BLaER1 treated with 17β-estradiol and CSF1 and Interleukin-3, amounts not matched to agents 10 nM and 100 nM (cell line): ENCODE measurements around the gene CHAC2.
"Not testable (repeated sequence)": the region's sequence is repeated elsewhere in the genome, so short reads cannot be mapped to it uniquely, and the experiment has no call there.

ENCODE experiments used
- H3K27ac ChIP-seq, 11 experiments: shearing (Covaris generic); formaldehyde crosslinking; 2 replicates each; pipeline ENCODE4 v1.8.1; 2022
- H3K27me3 ChIP-seq, 11 experiments: shearing (Covaris generic); formaldehyde crosslinking; 2 replicates each; pipeline ENCODE4 v1.8.1; 2022
- H3K36me3 ChIP-seq, 11 experiments: shearing (Covaris generic); formaldehyde crosslinking; 2 replicates each; pipeline ENCODE4 v1.8.1; 2022
- H3K4me1 ChIP-seq, 10 experiments: shearing (Covaris generic); formaldehyde crosslinking; 2 replicates each; pipeline ENCODE4 v1.8.1; 2022
- H3K4me2 ChIP-seq, 11 experiments: shearing (Covaris generic); formaldehyde crosslinking; 2 replicates each; pipeline ENCODE4 v1.8.1; 2022
- H3K4me3 ChIP-seq, 10 experiments: shearing (Covaris generic); formaldehyde crosslinking; 2 replicates each; pipeline ENCODE4 v1.8.1; 2022
- H3K9ac ChIP-seq, 11 experiments: shearing (Covaris generic); formaldehyde crosslinking; 2 replicates each; pipeline ENCODE4 v1.8.1; 2022
- H3K9me3 ChIP-seq, 11 experiments: shearing (Covaris generic); formaldehyde crosslinking; replicated peaks in 1 of 11; 2 replicates each; pipeline ENCODE4 v1.8.1; 2022
- H4K20me1 ChIP-seq, 11 experiments: shearing (Covaris generic); formaldehyde crosslinking; 2 replicates each; pipeline ENCODE4 v1.8.1; 2022
- Cebpa-rat ChIP-seq, 11 experiments: shearing (Covaris generic); IDR thresholded peaks; 2 replicates each; pipeline ENCODE4 v1.8.1; 2022

The CHAC2 gene

DNA sequence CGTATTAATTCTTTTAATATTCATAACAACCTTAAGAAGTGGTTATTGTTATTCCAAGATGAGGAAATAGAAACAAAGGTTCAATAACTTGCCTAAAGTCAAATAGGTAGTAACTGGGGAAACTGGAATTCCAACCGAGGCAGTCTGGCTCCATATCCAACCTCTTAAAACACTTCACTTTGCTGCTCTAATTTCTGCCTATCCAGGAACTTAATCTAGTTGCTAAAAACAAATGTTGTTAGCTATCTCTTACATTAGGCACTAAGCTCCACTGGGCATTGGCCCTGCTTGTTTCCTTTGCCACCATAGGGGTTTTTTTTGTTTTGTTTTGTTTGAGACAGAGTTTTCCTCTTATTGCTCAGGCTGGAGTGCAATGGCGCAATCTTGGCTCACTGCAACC, 44.0 kb downstream of the CHAC2 start:
- no peak overlapping the region for H3K27ac ChIP-seq
- no peak for TF ChIP-seq Cebpa-rat (IDR thresholded peaks at IDR 0.05)
- H3K4me3 ChIP-seq: no peak overlapping the region
- peaks cover 93 to 100% (median 97%) of the 10 kb centered on the region in 11 experiments for H3K36me3 ChIP-seq
- H3K9ac ChIP-seq: no peak overlapping the region
- no peaks in the 10 kb centered on the region for H3K4me1 ChIP-seq
- H4K20me1 ChIP-seq: no peaks in the 10 kb centered on the region
- H3K4me2 ChIP-seq: no peak overlapping the region
- H3K9me3 ChIP-seq: no peaks in the 10 kb centered on the region
- no peaks in the 10 kb centered on the region for H3K27me3 ChIP-seq

DNA sequence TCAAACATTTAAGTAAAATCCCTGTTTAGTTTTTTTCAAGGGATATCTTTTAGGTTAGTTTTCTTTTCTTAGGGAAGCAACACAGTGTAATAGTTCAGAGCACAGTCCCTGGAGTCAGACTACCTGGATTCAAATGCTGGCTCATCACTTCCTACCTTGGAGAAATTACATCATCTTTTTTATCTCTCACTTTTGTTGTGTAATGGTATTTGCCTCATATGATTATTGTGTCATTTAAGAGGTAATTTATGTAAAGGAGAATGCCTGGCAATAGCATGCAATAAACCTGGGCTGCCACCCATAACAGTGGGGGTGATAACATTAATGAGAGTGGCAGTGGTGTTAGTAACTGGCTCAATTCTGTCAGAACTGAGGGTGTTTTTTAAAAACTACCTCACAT, 45.5 kb downstream of the CHAC2 start:
- Histone ChIP-seq H4K20me1 (no peaks in the 10 kb centered on the region), H3K27ac (no peak overlapping the region), H3K9ac (no peak overlapping the region), H3K4me1 (no peaks in the 10 kb centered on the region), H3K27me3 (no peaks in the 10 kb centered on the region), H3K4me2 (no peak overlapping the region), H3K36me3 (peaks cover 85 to 100% (median 97%) of the 10 kb centered on the region in 11 experiments), H3K4me3 (no peak overlapping the region), H3K9me3 (no peaks in the 10 kb centered on the region)
- TF ChIP-seq Cebpa-rat (IDR thresholded peaks at IDR 0.05): no peak

DNA sequence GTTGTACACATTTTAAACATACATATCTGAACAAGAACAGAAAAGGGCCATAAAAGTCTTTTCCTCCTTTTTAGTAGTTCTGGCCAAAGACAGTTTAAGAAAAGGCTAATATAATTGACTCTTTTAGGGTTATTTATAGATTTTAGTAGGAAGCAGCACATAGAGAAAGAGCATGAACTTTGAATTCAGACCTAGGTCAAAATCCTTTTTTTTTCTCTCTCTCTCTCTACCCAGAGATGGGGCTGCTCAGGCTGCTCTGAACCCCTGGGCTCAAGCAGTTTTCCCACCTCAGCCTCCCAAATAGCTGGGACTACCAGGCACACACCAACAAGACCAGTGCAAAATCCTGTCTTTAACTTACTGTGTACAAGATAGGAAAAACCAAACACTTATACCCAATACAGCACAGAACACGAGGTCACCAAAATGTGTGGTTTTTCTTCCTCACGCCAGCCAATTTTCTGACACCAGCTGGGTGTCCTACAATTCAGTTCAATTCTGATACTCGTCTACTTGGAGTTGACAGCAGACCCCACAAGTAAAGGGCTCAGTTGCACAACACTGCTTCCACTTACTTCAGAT, 51.3 kb downstream of the CHAC2 start:
- no peak for TF ChIP-seq Cebpa-rat (IDR thresholded peaks at IDR 0.05)

DNA sequence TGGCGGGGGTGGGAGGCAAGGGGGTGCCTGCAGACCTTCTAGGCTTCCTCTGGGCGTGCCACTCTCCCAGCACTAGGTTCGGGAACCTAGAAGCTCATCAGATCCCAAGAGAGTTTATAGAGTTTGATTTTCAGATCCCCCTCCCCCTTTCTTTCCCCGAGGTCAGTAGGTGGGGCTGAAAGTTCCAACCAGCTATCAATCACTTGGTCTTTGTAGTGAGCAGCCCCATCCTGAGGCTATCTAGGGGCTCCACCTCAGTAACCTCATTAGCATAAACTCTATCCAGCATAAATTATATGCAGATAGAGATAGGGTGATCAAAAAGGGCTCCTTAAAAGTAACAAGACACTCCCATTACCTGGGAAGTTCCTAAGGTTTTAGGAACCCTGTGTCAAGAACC, 52.0 kb downstream of the CHAC2 start:
- TF ChIP-seq Cebpa-rat (IDR thresholded peaks at IDR 0.05): no peak
- Histone ChIP-seq H3K4me3 (no peak overlapping the region), H3K9me3 (no peaks in the 10 kb centered on the region), H3K4me2 (no peak overlapping the region), H3K27me3 (no peaks in the 10 kb centered on the region), H4K20me1 (no peaks in the 10 kb centered on the region), H3K36me3 (peaks cover 44 to 72% (median 54%) of the 10 kb centered on the region in 11 experiments), H3K27ac (no peak overlapping the region), H3K4me1 (peaks cover 0 to 6% (median 0%) of the 10 kb centered on the region in 10 experiments; a peak in 3 of 20 replicates), H3K9ac (no peak overlapping the region)

More for the DNA sequence above, 51.3 kb downstream of the CHAC2 start:
- Histone ChIP-seq H3K27me3 (no peaks in the 10 kb centered on the region), H3K36me3 (peaks cover 48 to 75% (median 61%) of the 10 kb centered on the region in 11 experiments), H3K4me2 (no peak overlapping the region), H3K9me3 (no peaks in the 10 kb centered on the region), H3K9ac (no peak overlapping the region), H3K4me3 (no peak overlapping the region), H3K4me1 (peaks cover 0 to 6% (median 0%) of the 10 kb centered on the region in 10 experiments; a peak in 3 of 20 replicates), H3K27ac (no peak overlapping the region), H4K20me1 (no peaks in the 10 kb centered on the region)

DNA sequence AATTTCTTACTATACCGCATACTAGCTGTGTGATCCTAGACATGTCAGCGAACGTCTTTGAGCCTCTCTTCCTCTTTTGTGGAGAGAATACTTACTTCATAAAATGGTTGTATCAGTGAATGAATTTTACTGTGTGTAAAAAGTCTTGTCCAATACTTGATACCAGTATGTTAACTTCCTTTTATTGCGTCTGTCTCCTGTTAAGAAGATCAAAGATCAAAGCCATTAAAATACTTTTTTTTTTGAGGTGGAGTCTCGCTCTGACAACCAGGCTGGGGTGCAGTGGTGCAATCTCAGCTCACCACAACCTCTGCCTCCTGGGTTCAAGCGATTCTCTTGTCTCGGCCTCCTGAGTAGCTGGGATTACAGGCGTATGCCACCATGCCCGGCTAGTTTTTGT, 52.4 kb downstream of the CHAC2 start:
- no peak overlapping the region for H3K4me3 ChIP-seq
- H3K27ac ChIP-seq: no peak overlapping the region
- H3K36me3 ChIP-seq: peaks cover 40 to 68% (median 50%) of the 10 kb centered on the region in 11 experiments
- H3K9ac ChIP-seq: no peak overlapping the region
- H3K4me1 ChIP-seq: peaks cover 0 to 6% (median 0%) of the 10 kb centered on the region in 10 experiments; a peak in 3 of 20 replicates
- H4K20me1 ChIP-seq: no peaks in the 10 kb centered on the region
- H3K27me3 ChIP-seq: no peaks in the 10 kb centered on the region
- no peak overlapping the region for H3K4me2 ChIP-seq
- H3K9me3 ChIP-seq: no peaks in the 10 kb centered on the region
- TF ChIP-seq Cebpa-rat (IDR thresholded peaks at IDR 0.05): no peak

DNA sequence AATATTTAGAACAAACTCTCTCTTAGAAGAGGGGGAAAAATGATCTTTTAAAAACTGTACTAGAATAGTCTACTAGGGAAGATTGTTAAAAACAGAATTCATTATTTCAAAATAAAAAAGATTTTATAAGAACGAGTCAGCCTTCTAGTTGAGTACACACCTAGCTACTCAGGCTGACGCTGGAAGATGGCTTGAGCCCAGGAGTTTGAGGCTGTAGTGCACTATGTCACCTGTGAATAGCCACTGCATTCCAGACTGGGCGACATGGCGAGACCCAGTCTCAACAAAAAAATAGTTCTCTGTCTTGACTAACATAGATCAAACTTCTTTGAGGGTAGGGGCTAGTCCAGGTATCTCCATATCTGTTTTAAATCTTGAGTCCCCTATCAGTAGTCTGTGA, 53.1 kb downstream of the CHAC2 start:
- peaks cover 34 to 61% (median 43%) of the 10 kb centered on the region in 11 experiments for H3K36me3 ChIP-seq
- H3K27ac ChIP-seq: no peak overlapping the region
- peaks cover 0 to 6% (median 0%) of the 10 kb centered on the region in 10 experiments; a peak in 3 of 20 replicates for H3K4me1 ChIP-seq
- no peaks in the 10 kb centered on the region for H3K9me3 ChIP-seq
- H3K4me3 ChIP-seq: no peak overlapping the region
- TF ChIP-seq Cebpa-rat (IDR thresholded peaks at IDR 0.05): no peak
- no peaks in the 10 kb centered on the region for H4K20me1 ChIP-seq
- no peaks in the 10 kb centered on the region for H3K27me3 ChIP-seq
- H3K4me2 ChIP-seq: no peak overlapping the region
- H3K9ac ChIP-seq: no peak overlapping the region

DNA sequence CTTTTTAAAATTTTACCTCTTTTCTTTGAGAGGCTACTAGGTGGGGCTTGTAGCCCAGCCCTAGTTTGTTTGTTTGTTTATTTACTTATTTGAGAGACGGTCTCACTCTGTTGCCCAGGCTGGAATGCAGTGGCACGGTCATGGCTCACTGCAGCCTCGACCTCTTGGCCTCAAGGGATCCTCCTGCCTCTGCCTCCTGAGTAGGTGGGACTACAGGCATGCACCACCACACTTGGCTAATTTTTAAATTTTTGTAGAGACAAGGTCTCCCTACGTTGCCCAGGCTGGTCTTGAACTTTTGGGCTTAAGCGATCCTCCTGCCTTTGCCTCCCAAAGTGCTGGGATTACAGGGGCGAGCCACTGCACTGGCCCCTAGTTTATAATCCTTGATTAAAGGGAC, 54.2 kb downstream of the CHAC2 start:
- H3K27ac ChIP-seq: no peak overlapping the region
- TF ChIP-seq Cebpa-rat (IDR thresholded peaks at IDR 0.05): no peak
- H3K4me1 ChIP-seq: peaks cover 0 to 6% (median 0%) of the 10 kb centered on the region in 10 experiments; a peak in 3 of 20 replicates
- peaks cover 25 to 50% (median 32%) of the 10 kb centered on the region in 11 experiments for H3K36me3 ChIP-seq
- H3K9ac ChIP-seq: no peak overlapping the region
- no peaks in the 10 kb centered on the region for H4K20me1 ChIP-seq
- H3K4me3 ChIP-seq: no peak overlapping the region
- peak overlapping the region in 2 of 11 experiments; percentile 19 to 21; a peak in 1 of 22 replicates for H3K4me2 ChIP-seq
- H3K9me3 ChIP-seq: no peaks in the 10 kb centered on the region
- no peaks in the 10 kb centered on the region for H3K27me3 ChIP-seq

DNA sequence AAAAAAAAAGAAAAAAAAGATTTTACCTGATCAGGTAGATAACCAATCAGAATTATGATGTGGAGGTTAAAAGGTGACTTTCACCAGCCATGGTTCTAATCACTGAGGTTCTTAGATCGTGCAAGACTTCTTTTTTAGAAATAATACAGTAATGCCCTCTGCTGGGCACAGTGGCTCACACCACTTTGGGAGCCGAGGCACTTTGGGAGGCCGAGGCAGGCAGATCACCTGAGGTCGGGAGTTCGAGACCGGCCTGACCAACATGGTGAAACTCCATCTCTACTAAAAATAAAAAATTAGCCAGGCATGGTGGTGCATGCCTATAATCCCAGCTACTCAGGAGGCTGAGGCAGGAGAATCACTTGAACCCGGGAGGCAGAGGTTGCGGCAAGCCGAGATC, 56.0 kb downstream of the CHAC2 start:
- not testable (repeated sequence) for H3K4me2 ChIP-seq, H4K20me1 ChIP-seq, H3K4me1 ChIP-seq, H3K27me3 ChIP-seq, H3K4me3 ChIP-seq, H3K27ac ChIP-seq, H3K9ac ChIP-seq, H3K9me3 ChIP-seq
- peaks cover 15 to 32% (median 19%) of the 10 kb centered on the region in 11 experiments for H3K36me3 ChIP-seq
